Endothelial cell (in vitro differentiated cells): ENCODE data around the gene EFCAB14. TPM values are rescaled to one million over a fixed set of nuclear protein-coding genes. Genes with fewer than 3 reads are reported as not detected.
"Not testable (repeated sequence)": the region's sequence is repeated elsewhere in the genome, so short reads cannot be mapped to it uniquely, and the experiment has no call there.

Experiments
- DNase-seq: peaks from one replicate; pipeline ENCODE4 v3.0.0; 2021; ENCODE audit warnings: low spot score
- H3K27ac Mint-ChIP-seq: one replicate; pipeline ENCODE4 v1.8.0; 2021; ENCODE audit warnings: mixed read lengths, inconsistent platforms; ENCODE audit not compliant: unreplicated experiment
- H3K27me3 Mint-ChIP-seq: one replicate; pipeline ENCODE4 v1.8.0; 2021; ENCODE audit warnings: mild to moderate bottlenecking, moderate library complexity, mixed read lengths, inconsistent platforms; ENCODE audit not compliant: unreplicated experiment
- H3K36me3 Mint-ChIP-seq: one replicate; pipeline ENCODE4 v1.8.0; 2021; ENCODE audit warnings: mild to moderate bottlenecking, low read depth, mixed read lengths, inconsistent platforms; ENCODE audit not compliant: unreplicated experiment
- H3K4me1 Mint-ChIP-seq: one replicate; pipeline ENCODE4 v1.8.0; 2021; ENCODE audit warnings: mild to moderate bottlenecking, mixed read lengths, inconsistent platforms; ENCODE audit not compliant: unreplicated experiment
- H3K4me3 Mint-ChIP-seq: one replicate; pipeline ENCODE4 v1.8.0; 2021; ENCODE audit warnings: mild to moderate bottlenecking, mixed read lengths, inconsistent platforms; ENCODE audit not compliant: unreplicated experiment
- H3K9me3 Mint-ChIP-seq: one replicate; pipeline ENCODE4 v1.8.0; 2021; ENCODE audit warnings: mixed read lengths, inconsistent platforms; ENCODE audit not compliant: unreplicated experiment
- total RNA-seq: library from RNA; stranded (reverse); fragmentation: NEBNext Ultra II Directional; extraction: Animal tissue kit (Norgen Biotek cat#: 25700); gene quantifications from one replicate; pipeline ENCODE4 v1.2.1, GENCODE V29; 2021; ENCODE audit not compliant: unreplicated experiment
- TF ChIP-seq, protein P1 (sequence below): fragments of 200-600 bp; sonication (generic); IDR thresholded peaks from one replicate; pipeline ENCODE4 v1.5.0; 2021; ENCODE audit warnings: antibody characterized with exemption; ENCODE audit not compliant: unreplicated experiment

EFCAB14 gene
- total RNA-seq, 1 donor from 2014 or later, result 325 TPM

DNA sequence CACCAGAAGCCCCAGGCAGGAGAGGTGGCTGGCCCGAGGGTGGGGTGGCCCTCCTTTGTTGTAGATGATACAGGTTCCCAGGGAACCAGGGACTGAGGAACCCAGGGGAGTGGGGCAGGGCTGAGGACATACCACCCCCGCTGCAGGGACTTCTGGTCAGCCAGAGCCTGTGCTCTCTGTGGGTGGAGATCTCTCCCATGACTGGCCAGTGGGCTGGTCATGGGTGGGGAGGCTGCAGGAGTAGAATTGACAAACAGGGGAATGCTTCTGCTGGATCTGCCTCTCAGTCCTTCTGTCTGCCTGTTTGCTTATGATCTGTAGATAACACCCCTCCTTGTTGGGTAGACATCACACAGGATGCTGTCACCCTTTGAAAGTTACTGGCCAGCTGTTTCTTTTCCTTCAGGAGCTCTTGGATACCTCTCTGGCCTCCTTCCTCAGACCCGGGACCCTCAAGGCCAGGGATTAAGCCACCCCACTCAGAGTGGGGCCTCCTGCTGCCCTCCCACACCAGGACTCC is 2.8 kb upstream of the EFCAB14 start:
- Mint-ChIP-seq H3K27me3 (peaks cover 4% of the 10 kb centered on the region), H3K27ac (peak overlapping the region; percentile 95), H3K4me3 (no peak overlapping the region), H3K36me3 (peaks cover 24% of the 10 kb centered on the region), H3K9me3 (no peaks in the 10 kb centered on the region), H3K4me1 (peaks cover 72% of the 10 kb centered on the region)
- TF ChIP-seq, protein P1, sequence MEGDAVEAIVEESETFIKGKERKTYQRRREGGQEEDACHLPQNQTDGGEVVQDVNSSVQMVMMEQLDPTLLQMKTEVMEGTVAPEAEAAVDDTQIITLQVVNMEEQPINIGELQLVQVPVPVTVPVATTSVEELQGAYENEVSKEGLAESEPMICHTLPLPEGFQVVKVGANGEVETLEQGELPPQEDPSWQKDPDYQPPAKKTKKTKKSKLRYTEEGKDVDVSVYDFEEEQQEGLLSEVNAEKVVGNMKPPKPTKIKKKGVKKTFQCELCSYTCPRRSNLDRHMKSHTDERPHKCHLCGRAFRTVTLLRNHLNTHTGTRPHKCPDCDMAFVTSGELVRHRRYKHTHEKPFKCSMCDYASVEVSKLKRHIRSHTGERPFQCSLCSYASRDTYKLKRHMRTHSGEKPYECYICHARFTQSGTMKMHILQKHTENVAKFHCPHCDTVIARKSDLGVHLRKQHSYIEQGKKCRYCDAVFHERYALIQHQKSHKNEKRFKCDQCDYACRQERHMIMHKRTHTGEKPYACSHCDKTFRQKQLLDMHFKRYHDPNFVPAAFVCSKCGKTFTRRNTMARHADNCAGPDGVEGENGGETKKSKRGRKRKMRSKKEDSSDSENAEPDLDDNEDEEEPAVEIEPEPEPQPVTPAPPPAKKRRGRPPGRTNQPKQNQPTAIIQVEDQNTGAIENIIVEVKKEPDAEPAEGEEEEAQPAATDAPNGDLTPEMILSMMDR, result no peak
- DNase-seq, result no peak

DNA sequence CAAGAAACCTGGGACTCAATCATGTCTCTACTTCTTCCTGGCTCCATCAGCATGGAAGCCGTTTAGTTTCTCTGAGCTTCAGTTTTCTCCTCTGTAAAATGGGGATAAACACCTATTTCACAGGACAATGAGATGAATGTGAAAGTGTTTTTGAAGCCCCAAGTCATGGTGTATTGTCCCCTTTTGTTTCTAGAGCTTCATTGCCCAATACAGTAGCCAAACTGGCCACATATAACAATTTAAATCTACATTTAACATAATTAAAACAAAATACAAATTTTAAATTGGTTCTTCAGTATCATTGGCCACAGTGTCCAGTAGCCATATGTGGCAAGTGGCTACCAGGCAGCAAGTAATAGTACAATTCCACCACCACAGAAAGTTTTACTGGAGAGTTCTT is 2.3 kb upstream of the EFCAB14 start:
- no peak for DNase-seq
- H3K9me3 Mint-ChIP-seq, result no peaks in the 10 kb centered on the region
- peaks cover 77% of the 10 kb centered on the region for H3K4me1 Mint-ChIP-seq
- no peak overlapping the region for H3K4me3 Mint-ChIP-seq
- TF ChIP-seq, protein P1, result no peak
- peak overlapping the region; percentile 95 for H3K27ac Mint-ChIP-seq
- peaks cover 4% of the 10 kb centered on the region for H3K27me3 Mint-ChIP-seq
- peaks cover 30% of the 10 kb centered on the region for H3K36me3 Mint-ChIP-seq

DNA sequence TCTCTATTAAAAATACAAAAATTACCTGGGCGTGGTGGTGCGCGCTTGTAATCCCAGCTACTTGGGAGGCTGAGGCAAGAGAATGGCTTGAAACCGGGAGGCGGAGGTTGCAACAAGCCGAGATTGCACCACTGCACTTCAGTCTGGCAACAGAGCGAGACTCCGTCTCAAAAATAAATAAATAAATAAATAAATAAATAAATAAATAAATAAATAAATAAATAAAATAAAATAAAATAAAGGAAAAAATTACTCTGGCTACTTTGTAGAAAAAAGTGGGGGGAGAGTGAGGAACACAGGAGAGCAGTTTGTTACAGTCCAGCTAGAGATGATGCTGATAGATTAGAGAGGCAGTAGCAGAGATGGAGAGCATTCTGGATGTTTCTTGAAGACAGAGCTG is 1.4 kb upstream of the EFCAB14 start:
- not testable (repeated sequence) for H3K9me3 Mint-ChIP-seq, H3K27me3 Mint-ChIP-seq, DNase-seq, H3K4me3 Mint-ChIP-seq
- Mint-ChIP-seq H3K4me1 (peaks cover 75% of the 10 kb centered on the region), H3K27ac (peak overlapping the region; percentile 65), H3K36me3 (peaks cover 33% of the 10 kb centered on the region)

DNA sequence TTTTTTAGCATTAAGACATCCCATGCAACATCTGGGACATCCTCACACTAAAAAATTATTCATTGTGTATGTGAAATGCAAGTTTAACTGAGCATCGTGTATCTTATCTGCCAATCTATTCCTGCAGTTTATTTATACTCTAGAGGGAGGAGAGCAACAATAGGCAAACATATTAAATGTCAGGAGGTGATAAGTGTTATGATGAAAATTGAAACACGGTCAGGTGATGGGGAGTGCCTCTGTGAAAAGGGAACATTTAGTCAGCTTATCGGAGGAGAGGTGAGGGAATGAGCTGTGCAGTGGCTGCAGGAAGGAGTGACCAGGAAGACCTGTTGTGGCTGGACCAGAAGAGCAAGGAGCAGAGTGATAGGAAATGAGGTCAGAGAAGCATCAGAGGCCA is 775 bp upstream of the EFCAB14 start:
- Mint-ChIP-seq H3K4me1 (peaks cover 69% of the 10 kb centered on the region), H3K27me3 (no peaks in the 10 kb centered on the region), H3K9me3 (no peaks in the 10 kb centered on the region), H3K36me3 (peaks cover 38% of the 10 kb centered on the region), H3K27ac (peak overlapping the region; percentile 76), H3K4me3 (peak overlapping the region; percentile 50)
- DNase-seq, result no peak
- TF ChIP-seq, protein P1, result no peak

DNA sequence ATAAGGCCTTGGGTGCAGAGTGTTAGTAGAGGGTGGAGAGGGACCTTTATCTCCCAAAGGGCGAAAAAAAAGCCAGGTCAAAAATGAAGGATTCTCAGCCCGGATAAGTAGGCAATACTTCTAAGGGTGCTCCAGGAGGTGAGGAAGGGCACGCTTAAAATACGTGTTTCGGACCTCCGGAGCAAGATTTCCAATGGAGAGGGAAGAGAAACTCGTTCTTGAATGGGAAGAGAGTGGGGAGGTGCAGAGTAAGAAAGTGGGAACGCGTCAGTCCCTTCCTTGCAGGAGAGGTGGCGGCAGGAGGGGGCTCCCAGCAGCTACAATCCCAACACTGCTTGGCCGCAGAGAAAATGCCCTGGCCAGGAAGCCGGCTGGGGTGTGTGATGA is 581 bp downstream of the EFCAB14 start:
- H3K36me3 Mint-ChIP-seq, result peaks cover 45% of the 10 kb centered on the region
- H3K9me3 Mint-ChIP-seq, result no peaks in the 10 kb centered on the region
- no peaks in the 10 kb centered on the region for H3K27me3 Mint-ChIP-seq
- DNase-seq, result no peak
- TF ChIP-seq, protein P1, result no peak
- H3K4me3 Mint-ChIP-seq, result peak overlapping the region; percentile 97
- H3K4me1 Mint-ChIP-seq, result peaks cover 58% of the 10 kb centered on the region
- peak overlapping the region; percentile 74 for H3K27ac Mint-ChIP-seq
